ENCODE measurements around the gene JMJD6.
"Not testable (repeated sequence)": the region's sequence is repeated elsewhere in the genome, so short reads cannot be mapped to it uniquely, and the experiment has no call there.

The JMJD6 gene

DNA sequence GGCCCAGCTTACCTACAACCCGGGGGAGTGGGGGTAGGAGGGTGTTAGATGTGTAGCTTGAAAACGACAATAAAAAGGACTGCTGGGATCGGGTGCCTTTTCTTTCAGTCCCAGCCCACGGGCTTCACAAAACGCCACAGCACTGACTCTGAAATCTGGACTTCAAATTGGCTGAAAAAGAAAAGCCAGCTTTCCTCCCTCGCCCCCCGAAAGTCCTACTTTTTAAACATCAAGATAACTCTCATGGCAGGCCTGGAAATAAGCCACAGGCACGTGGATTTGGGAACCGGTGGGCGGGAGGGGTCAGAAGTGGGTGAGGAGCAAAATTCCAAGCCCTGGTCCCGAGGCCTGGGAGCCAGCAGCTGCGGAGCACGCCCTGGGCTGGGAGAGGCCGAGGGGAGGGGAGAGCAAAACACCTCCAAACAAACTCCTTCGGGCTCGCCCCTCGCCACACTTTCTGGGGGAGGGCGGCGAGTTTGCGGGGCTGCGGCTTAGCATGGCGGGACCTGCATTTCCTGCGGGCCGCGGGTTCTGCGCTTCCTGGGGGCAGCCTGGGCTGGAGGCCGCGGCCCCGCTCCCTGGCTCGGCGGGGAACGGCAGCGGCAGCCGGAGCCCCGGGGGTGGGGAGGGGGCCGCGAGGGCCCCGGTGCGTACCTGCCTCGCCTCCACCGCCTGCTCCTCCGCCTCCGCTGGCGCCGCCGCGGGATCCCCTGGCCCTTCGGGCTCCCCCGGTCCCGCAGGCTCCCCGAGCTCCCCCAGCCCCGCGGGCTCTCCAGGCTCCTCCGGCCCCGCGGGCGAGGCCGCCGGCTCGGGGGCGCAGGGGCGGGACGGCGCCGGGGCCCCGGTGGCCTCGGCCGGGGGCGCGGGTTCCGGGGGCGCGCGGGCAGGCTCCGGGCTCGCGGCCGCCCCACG lies 16.2 kb downstream of the JMJD6 start:
- Histone ChIP-seq H3K9ac (ENCODE audit: low read length) (peak overlapping the region; percentile 76), H3K4me1 (ENCODE audit: control insufficient read depth, insufficient read depth, low read length) (peaks cover 19% of the 10 kb centered on the region)
- not testable (repeated sequence) for H3K27me3 ChIP-seq (ENCODE audit: control insufficient read depth, insufficient read depth, low read length); H3K9me3 ChIP-seq (ENCODE audit: control insufficient read depth, low read length); H3K36me3 ChIP-seq (ENCODE audit: control insufficient read depth, insufficient read depth, low read length); H3K4me3 ChIP-seq (ENCODE audit: low read length)

DNA sequence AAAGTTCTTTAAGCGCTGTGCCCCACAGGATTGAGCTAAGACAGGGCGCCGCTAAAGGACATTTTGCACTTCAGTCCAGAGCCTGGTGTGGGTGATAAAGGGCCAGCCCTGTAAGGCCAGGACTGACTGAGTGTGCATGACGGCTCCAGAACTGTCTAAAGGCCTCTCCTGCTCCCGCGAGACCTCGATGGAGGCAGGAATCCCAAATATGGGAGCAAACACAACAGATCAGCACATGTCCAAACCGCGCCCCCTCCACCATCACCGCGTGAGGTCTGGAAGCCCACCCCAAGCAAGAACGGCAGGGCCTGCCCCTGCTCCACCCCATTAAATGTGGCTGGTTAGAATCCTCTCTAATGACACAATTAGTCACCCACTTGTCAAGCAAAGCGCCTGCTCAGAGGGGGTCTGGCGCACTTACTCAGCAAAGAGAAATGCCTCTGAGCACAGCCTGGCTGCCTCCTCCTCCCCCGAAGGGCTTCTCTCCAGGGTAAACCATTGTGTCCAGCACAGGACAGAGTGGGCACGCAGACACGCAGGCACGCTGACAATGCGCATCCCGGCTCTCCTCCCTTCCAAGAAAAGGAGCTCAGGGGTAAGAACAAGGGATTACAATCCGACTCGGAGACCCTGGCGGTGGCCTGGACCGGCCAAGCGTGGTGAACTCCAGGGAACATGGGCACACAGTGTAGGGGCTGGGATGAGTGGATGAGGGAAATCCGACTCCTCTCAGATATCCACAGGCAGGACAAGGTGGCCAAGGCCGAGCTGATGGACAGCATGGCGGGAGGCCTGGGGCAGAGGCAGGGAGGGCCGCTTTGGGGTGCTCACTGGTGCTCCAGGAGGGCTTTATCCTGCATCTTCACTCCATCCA lies 17.1 kb downstream of the JMJD6 start:
- no peaks in the 10 kb centered on the region for H3K9me3 ChIP-seq (ENCODE audit: control insufficient read depth, low read length)
- H3K4me3 ChIP-seq (ENCODE audit: low read length): no peak overlapping the region
- H3K4me1 ChIP-seq (ENCODE audit: control insufficient read depth, insufficient read depth, low read length): peaks cover 19% of the 10 kb centered on the region
- peaks cover 9% of the 10 kb centered on the region for H3K27me3 ChIP-seq (ENCODE audit: control insufficient read depth, insufficient read depth, low read length)
- peak overlapping the region; percentile 76 for H3K9ac ChIP-seq (ENCODE audit: low read length)
- H3K36me3 ChIP-seq (ENCODE audit: control insufficient read depth, insufficient read depth, low read length): no peaks in the 10 kb centered on the region

DNA sequence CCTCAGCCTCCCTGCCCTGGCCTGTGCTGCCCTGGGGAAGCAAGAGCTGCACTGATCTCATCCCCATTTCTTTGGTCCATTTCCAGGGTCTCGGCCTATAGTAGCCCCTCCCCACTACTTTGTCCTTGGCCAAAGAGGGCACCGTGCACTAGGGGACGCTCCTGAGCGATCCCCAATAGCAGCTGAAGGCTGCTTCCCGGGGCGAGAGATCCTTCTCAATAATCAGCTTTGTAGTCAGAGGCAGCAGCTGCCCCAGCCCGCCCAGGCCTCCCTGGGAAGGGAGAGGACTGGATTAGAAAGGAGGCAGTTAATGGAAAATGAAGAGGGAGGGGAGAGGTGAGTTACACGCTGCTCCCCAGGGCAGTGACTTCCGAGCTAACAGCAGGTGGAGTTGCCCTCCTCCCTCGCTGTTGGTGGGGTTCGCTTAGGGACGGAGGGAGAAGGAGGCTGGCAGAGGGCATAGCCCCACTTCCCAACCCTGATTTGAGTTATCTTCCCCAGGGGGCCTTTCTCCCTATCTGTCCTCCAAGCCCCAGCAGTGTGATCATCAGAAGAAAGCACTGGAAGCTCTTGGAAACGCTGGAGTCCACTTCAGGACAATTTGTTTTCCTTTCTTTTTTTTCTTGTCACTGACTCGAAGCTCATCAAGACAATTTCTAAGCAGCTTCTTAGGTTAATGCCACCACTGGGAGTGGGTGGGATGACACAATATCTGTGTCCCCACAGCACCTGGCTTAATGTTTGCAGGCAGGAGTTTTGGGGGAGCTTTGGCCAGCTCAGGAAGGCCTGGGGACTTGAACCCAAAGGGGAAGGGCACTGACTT lies 18.2 kb downstream of the JMJD6 start:
- Histone ChIP-seq H3K27me3 (ENCODE audit: control insufficient read depth, insufficient read depth, low read length) (peaks cover 9% of the 10 kb centered on the region), H3K4me3 (ENCODE audit: low read length) (no peak overlapping the region), H3K9ac (ENCODE audit: low read length) (no peak overlapping the region), H3K36me3 (ENCODE audit: control insufficient read depth, insufficient read depth, low read length) (no peaks in the 10 kb centered on the region), H3K9me3 (ENCODE audit: control insufficient read depth, low read length) (no peaks in the 10 kb centered on the region), H3K4me1 (ENCODE audit: control insufficient read depth, insufficient read depth, low read length) (peaks cover 19% of the 10 kb centered on the region)

DNA sequence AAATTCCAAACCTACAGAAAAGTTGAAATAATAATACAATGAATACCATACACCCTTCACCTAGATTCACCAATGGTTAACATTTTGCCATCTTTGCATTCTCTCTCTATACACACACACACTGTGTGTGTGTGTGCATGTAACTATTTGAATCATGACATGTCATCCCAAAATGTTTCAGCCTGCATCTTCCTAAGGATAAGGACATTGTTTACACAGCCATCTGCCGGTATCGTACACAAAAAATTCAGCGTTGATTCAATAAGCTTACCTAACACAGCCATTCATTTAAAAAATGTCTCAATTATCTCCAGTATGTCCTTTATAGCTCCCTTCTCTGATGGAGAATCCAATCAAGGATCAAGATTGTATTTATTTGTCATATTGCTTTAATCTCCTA lies 19.6 kb downstream of the JMJD6 start:
- Histone ChIP-seq H3K4me3 (ENCODE audit: low read length) (no peak overlapping the region), H3K36me3 (ENCODE audit: control insufficient read depth, insufficient read depth, low read length) (no peaks in the 10 kb centered on the region), H3K27me3 (ENCODE audit: control insufficient read depth, insufficient read depth, low read length) (peaks cover 9% of the 10 kb centered on the region), H3K9ac (ENCODE audit: low read length) (no peak overlapping the region), H3K9me3 (ENCODE audit: control insufficient read depth, low read length) (no peaks in the 10 kb centered on the region), H3K4me1 (ENCODE audit: control insufficient read depth, insufficient read depth, low read length) (peaks cover 19% of the 10 kb centered on the region)

DNA sequence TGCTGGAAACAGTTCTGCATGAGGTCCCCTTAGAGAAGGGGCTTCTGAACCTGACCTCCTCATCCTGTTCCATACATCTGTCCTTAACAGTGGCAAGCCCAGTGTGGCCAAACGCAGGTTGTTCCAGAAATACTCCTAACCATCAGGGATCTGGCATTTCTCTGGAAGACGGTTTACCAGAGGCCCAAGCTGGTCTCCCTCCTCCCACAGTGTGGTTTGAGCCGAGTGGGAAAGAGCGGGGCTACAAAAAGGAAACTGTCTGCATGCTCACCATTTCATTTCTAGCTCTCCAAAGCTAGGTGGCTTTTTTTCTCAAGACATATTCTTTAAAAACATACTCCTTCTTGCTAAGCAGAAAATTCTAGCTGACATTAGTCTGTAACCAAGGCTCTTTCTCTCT lies 21.6 kb downstream of the JMJD6 start:
- peaks cover 5% of the 10 kb centered on the region for H3K27me3 ChIP-seq (ENCODE audit: control insufficient read depth, insufficient read depth, low read length)
- no peak overlapping the region for H3K9ac ChIP-seq (ENCODE audit: low read length)
- H3K4me3 ChIP-seq (ENCODE audit: low read length): no peak overlapping the region
- no peaks in the 10 kb centered on the region for H3K9me3 ChIP-seq (ENCODE audit: control insufficient read depth, low read length)
- H3K36me3 ChIP-seq (ENCODE audit: control insufficient read depth, insufficient read depth, low read length): no peaks in the 10 kb centered on the region
- peaks cover 14% of the 10 kb centered on the region for H3K4me1 ChIP-seq (ENCODE audit: control insufficient read depth, insufficient read depth, low read length)

DNA sequence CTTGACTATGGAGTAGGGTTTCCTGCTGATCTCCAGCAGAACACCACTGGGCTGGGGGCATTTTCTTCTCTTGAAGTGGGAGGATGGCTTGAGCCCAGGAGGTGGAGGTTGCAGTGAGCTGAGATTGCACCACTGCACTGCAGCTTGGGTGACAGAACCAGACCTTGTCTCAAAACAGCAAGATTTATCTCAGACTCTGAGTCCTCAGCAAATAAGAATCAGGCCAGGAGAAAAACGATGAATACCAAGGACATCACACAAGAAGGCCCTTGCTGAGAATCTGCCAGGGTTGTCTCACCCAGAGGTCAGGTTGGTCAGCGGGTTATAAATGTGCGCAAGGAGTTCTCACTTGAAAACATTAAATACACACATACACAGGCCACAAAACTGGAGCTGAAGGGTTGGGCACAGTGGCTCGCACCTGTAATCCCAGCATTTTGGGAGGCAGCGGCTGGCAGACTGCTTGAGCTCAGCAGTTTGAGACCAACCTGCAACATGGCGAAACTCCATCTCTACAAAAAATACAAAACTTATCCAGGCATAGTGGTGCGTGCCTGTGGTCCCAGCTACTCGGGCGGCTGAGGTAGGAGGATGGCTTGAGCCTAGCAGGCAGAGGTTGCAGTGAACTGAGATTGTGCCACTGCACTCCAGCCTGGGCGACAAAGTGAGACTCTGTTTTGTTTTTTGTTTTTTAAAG lies 23.3 kb downstream of the JMJD6 start:
- no peak overlapping the region for H3K4me3 ChIP-seq (ENCODE audit: low read length)
- H3K36me3 ChIP-seq (ENCODE audit: control insufficient read depth, insufficient read depth, low read length): no peaks in the 10 kb centered on the region
- no peaks in the 10 kb centered on the region for H3K9me3 ChIP-seq (ENCODE audit: control insufficient read depth, low read length)
- no peak overlapping the region for H3K9ac ChIP-seq (ENCODE audit: low read length)
- no peaks in the 10 kb centered on the region for H3K27me3 ChIP-seq (ENCODE audit: control insufficient read depth, insufficient read depth, low read length)
- H3K4me1 ChIP-seq (ENCODE audit: control insufficient read depth, insufficient read depth, low read length): peaks cover 6% of the 10 kb centered on the region

DNA sequence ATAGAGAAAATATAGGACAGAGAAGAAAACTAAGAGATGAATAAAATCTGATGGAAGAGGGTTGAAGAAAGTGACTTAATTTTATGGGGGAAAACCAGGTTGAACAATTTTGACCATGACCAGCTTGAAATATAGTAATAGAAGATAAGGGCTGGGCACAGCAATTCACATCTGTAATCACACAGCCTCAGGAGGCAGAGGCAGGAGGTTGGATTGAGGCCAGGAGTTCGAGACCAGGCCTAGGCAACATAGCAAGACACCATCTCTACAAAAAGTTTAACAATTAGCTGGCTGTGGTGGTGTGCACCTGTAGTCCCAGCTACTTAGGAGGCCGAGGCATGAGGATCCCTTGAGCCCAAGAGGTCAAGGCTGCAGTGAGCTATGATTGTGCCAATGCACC lies 24.3 kb downstream of the JMJD6 start:
- no peaks in the 10 kb centered on the region for H3K36me3 ChIP-seq (ENCODE audit: control insufficient read depth, insufficient read depth, low read length)
- H3K9ac ChIP-seq (ENCODE audit: low read length): no peak overlapping the region
- peaks cover 6% of the 10 kb centered on the region for H3K4me1 ChIP-seq (ENCODE audit: control insufficient read depth, insufficient read depth, low read length)

DNA sequence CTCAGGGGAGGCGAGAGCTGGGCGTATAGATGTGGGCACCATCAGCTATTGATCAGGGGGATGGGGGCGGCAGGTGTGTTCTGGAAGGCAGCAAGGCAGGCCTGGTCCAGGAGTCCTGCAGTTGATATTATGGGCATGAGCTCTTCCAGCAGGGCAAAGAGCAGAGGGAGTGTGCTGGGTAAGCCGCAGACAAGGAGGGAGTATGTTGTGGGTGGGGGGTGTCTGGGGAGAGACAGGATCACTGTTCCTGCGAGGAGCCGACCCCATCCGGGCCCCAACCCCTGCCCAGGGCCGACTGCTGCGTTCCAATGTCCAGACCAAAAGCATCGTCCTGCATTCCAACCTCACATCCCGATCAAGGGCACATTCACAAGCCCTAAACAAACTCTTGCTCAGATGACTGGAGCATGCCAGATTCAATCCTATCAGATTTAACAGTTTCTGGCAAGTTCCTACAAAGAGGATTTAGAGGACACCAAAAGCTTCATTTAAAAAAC lies 24.9 kb downstream of the JMJD6 start:
- Histone ChIP-seq H3K9ac (ENCODE audit: low read length) (peak overlapping the region; percentile 49), H3K9me3 (ENCODE audit: control insufficient read depth, low read length) (no peaks in the 10 kb centered on the region), H3K4me1 (ENCODE audit: control insufficient read depth, insufficient read depth, low read length) (peaks cover 6% of the 10 kb centered on the region), H3K36me3 (ENCODE audit: control insufficient read depth, insufficient read depth, low read length) (no peaks in the 10 kb centered on the region), H3K4me3 (ENCODE audit: low read length) (no peak overlapping the region), H3K27me3 (ENCODE audit: control insufficient read depth, insufficient read depth, low read length) (no peaks in the 10 kb centered on the region)

More for the DNA sequence above, 24.3 kb downstream of the JMJD6 start:
- no peaks in the 10 kb centered on the region for H3K9me3 ChIP-seq (ENCODE audit: control insufficient read depth, low read length)
- H3K4me3 ChIP-seq (ENCODE audit: low read length): no peak overlapping the region
- no peaks in the 10 kb centered on the region for H3K27me3 ChIP-seq (ENCODE audit: control insufficient read depth, insufficient read depth, low read length)

DNA sequence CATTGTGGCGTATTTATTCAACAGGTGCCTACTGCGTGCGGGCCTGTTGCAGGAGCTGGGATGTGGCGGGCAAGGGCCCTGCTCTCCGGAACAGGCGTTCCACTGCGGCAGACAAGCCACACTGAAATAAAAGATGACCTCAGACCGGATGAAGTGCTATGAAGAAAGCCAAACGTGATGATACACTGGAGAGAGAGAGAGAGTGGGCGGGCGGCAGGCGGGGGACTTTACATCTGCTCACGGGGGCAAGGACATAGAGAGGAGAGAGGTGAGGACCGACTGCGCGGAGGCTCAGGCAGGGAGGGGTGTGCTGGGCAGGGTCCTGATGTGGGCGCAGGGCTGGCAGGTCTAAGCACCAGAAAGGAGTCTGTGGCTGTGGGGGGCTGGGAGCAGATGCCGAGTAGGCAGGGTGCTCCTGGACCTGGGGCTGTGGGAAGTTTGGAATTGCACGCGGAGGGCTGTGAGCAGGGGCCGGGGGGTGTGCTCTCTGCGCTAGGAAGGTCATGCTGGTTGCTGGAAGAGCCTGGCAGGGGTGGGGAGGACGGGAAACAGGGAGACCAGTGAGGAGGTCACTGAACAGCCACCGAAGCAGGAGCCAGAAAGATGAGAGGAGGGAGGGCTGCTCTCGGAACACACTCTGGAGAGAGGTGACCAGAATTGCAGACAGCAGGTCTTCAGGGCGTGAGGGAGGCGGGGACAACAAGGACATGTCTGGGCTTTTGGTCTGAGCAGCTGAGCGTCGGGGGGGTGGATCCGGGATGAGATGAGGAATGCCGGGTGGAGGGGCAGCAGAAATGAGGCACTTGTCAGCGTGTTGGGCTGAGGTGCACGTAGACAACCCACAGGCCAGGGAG lies 25.6 kb downstream of the JMJD6 start:
- no peaks in the 10 kb centered on the region for H3K36me3 ChIP-seq (ENCODE audit: control insufficient read depth, insufficient read depth, low read length)
- peaks cover 6% of the 10 kb centered on the region for H3K4me1 ChIP-seq (ENCODE audit: control insufficient read depth, insufficient read depth, low read length)
- H3K4me3 ChIP-seq (ENCODE audit: low read length): no peak overlapping the region
- no peaks in the 10 kb centered on the region for H3K27me3 ChIP-seq (ENCODE audit: control insufficient read depth, insufficient read depth, low read length)
- peak overlapping the region; percentile 49 for H3K9ac ChIP-seq (ENCODE audit: low read length)
- no peaks in the 10 kb centered on the region for H3K9me3 ChIP-seq (ENCODE audit: control insufficient read depth, low read length)

DNA sequence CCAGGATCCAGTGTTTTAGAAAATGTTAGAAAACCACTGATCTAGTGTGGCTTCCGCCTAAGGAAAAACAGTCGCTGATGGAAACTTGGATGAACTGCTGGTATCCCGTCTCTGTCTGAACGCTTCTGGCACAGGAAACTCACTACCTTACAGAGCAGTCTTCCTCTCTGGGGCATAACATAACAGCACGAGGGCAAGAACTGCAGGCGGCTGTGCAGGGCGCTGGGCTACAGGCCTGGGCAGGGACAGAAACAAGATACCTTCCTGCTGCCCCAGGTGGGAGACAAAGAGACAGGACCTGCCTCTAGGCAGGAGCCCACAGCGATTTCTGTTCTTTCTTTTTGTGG lies 26.2 kb downstream of the JMJD6 start:
- Histone ChIP-seq H3K4me1 (ENCODE audit: control insufficient read depth, insufficient read depth, low read length) (peaks cover 6% of the 10 kb centered on the region), H3K9ac (ENCODE audit: low read length) (peak overlapping the region; percentile 49), H3K9me3 (ENCODE audit: control insufficient read depth, low read length) (no peaks in the 10 kb centered on the region), H3K4me3 (ENCODE audit: low read length) (no peak overlapping the region), H3K36me3 (ENCODE audit: control insufficient read depth, insufficient read depth, low read length) (no peaks in the 10 kb centered on the region), H3K27me3 (ENCODE audit: control insufficient read depth, insufficient read depth, low read length) (no peaks in the 10 kb centered on the region)

Measured in mucosa of stomach (tissue), 1 donor.